Kasumi-1 (cell line): Measurements from ENCODE around the gene SLC22A25.
"Not testable (repeated sequence)": the region's sequence is repeated elsewhere in the genome, so short reads cannot be mapped to it uniquely, and the experiment has no call there.

Experiments
- DNase-seq, 2 experiments: peaks; one replicate each; lab custom pipeline; 2025; lab: John Stamatoyannopoulos, UW

Gene SLC22A25

DNA sequence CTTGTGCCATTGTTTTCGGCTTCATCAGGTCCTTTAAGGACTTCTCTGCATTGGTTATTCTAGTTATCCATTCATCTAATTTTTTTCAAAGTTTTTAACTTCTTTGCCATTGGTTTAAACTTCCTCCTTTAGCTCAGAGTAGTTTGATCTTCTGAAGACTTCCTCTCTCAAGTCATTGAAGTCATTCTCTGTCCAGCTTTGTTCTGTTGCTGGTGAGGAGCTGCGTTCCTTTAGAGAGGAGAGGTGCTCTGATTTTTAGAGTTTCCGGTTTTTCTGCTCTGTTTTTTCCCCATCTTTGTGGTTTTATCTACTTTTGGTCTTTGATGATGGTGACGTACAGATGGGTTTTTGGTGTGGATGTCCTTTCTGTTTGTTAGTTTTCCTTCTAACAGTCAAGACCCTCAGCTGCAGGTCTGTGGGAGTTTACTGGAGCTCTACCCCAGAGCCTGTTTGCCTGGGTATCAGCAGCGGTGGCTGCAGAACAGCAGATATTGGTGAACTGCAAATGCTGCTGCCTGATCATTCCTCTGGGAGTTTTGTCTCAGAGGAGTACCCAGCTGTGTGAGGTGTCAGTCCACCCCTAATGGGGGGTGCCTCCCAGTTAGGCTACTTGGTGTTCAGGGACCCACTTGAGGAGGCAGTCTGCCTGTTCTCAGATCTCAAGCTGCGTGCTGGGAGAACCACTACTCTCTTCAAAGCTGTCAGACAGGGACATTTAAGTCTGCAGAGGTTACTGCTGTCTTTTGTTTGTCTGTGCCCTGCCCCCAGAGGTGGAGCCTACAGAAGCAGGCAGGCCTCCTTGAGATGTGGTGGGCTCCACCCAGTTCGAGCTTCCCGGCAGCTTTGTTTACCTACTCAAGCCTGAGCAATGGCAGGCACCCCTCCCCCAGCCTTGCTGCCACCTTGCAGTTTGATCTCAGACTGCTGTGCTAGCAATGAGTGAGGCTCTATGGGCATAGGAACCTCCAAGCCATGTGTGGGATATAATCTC is 7.6 kb downstream of the SLC22A25 start:
- DNase-seq, result not testable (repeated sequence)

- DNase-seq, result no peak
Observed at GRCh38 chr11:63229815-63230214, 13.6 kb downstream of the SLC22A25 start.

DNA sequence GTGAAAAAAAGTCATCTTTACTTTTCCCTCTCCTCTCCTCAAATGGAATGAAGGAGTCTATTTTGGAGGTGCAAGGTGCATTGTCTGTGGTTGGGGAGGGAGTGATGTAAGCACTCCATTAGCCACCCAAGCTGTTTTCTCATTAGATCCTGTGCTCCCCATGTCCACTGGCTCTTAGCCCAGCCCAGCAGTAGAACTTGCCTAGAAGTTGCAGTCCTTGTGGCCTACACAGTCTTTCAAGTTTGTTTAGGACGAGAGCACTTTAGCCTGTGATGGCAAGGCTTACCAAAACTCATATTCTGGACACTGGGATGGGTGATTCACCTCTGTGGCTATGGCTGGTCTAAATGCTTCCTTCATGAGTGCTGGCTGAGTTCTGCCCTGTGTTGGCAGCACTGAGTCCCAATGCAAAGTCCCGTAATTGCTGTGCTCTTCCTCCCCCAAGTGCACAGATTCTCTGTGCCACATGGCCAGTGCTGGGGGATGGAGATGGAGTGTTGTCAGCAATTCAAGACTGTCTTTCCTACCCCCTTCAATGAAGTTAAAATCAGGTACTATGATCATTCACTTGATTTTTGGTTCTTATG is 15.8 kb downstream of the SLC22A25 start:
- DNase-seq, result no peak

GRCh38 chr11:63226488-63227114 is 16.8 kb downstream of the SLC22A25 start:
- DNase-seq, result no peak

DNA sequence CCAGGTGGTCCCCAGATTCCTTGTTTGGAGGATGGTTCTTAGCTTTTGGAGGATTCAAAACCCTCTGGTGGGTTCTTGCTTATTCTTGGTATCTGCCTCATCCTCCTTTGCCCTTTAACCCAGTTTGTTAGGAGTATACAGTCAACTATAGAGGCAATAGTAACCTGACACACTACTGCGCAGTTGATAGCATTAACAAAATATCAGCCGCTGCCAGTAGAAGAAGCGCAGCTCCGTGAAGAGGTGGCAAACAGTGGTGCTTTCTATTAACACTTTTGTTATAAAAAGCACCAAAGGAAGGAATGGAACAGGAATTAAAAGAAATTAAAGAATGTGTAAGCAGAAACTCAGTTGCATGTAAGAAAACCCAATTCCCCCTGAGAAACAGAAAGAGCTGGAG is 29.3 kb downstream of the SLC22A25 start:
- no peak for DNase-seq

DNA sequence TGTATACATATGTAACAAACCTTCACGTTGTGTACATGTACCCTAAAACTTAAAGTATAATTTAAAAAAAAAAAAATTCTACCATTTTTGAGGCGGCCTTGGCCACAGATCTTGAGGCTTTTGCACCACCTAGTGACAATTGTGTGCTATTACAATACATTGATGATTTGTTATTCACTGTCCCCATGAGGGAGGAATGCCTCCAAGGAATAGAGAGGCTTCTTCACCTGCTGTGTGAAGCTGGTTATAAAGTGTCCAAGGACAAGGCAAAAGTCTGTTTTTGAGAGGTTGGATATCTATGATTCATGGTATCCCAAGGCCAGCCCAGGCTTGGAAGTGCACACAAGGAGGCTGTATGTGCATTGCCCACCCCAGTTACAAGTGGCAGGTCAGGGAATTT is 30.7 kb downstream of the SLC22A25 start:
- DNase-seq, result peak; percentile 32 to 50

DNA sequence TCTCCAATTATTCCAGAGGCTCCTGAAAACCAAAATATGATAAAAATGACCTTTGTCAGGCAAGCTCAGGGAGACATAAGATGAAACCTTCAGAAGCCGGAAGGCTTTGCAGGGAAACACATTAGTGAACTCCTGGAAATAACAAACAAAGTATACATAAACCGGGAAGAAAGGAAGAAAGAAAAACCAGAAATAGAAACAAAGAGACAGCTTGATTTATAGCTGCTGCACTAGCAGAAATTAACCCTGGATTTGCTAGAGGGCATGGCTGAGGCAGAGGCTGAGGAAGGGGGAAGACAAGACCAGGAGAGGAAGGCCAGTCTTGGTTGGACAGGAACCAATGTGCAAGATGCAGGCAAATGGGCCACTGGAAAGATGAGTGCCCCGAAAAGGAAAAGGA is 33.3 kb downstream of the SLC22A25 start:
- no peak for DNase-seq
